GM21825 (cell line): Measurements from ENCODE around the gene SLC4A3.

Experiments
- ATAC-seq: cut with Tn5 transposase; IDR thresholded peaks from one replicate; pipeline ENCODE4 v1.9.1; 2021; ENCODE audit warnings: mild to moderate bottlenecking, moderate library complexity; ENCODE audit not compliant: unreplicated experiment

SLC4A3 gene

GRCh38 chr2:219632760-219633105 is 5.3 kb downstream of the SLC4A3 start:
- no peak for ATAC-seq

GRCh38 chr2:219633276-219634065 is 6.0 kb downstream of the SLC4A3 start:
- no peak for ATAC-seq

- no peak for ATAC-seq
Observed at GRCh38 chr2:219634171-219634940, 6.9 kb downstream of the SLC4A3 start.

GRCh38 chr2:219634951-219635751 is 7.7 kb downstream of the SLC4A3 start:
- no peak for ATAC-seq

DNA sequence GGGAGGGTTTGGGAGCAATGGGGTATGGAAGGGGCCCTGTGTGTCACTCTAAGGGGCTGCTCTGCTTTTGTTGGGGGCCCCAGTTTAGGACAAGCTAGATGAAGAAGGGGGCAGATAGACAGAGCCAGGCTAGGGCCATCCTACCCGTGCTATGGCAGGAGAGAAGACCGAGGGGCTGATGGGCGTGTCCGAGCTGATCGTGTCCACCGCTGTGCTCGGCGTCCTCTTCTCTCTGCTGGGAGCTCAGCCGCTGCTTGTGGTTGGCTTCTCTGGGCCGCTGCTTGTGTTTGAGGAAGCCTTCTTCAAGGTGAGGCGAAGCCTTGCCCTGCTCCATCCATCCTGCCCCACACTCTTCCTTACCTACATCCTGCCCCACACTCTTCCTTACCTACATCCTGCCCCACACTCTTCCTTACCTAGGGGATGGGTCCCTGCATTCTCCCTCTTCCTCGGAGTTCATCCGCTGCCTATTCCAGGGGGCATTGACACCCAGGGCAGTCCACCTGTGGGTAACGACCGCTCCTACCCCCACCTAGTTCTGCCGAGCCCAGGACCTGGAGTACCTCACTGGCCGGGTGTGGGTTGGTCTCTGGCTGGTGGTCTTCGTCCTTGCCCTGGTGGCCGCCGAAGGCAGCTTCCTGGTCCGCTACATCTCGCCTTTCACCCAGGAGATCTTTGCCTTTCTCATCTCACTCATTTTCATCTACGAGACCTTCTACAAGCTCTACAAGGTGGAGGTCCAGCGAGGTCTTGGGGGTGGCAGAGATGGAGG is 8.9 kb downstream of the SLC4A3 start:
- no peak for ATAC-seq

GRCh38 chr2:219636941-219637841 is 9.8 kb downstream of the SLC4A3 start:
- no peak for ATAC-seq

DNA sequence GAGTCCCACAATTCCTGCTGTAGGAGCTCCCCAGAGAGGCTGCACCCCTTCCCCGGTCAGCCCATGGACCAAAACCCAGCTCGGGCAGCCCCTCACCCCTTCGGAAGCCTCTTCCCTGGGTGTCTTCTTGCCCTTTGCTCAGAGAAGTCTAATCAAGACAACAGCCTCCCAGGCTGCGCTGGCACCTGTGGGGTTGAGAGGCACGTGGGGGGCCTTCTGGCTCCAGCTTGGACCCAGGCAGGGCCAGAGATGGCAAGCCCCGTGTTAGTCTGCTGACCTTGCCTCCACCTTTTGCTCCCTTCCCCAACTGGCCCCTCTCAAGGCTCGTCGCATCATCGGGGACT is 10.4 kb downstream of the SLC4A3 start:
- no peak for ATAC-seq

DNA sequence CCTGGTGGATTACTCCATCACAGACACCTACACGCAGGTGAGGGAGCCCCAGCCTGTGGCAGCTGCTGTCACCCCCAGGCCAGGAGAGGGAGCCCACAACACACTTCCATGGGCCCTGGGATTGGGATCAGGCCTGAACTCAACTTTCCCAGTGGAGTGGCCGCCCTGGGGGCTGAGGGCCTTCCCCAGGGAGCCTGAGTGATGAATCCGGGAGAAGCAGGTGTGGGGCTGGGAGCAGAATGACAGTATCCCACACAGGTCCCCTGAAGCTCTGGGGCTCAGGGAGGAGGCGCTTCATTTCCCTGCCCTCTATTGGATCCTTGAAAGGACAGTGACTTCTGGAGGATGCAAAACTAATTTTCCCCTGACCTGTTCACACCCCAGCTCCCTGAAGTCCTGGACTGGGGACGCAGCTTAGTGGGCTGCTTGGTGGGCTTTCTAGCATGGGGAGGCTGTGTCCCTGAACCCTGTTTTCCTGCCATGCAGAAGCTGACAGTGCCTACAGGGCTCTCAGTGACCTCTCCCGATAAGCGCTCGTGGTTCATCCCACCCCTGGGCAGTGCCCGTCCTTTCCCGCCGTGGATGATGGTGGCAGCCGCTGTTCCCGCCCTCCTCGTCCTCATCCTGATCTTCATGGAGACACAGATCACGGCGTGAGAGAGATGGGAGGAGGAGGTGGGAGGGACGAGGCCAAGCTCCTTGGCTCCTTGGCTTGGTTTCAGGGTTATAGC is 11.0 kb downstream of the SLC4A3 start:
- ATAC-seq: no peak

GRCh38 chr2:219638948-219639755 is 11.7 kb downstream of the SLC4A3 start:
- no peak for ATAC-seq

- no peak for ATAC-seq
Observed at GRCh38 chr2:219641390-219642068, 14.1 kb downstream of the SLC4A3 start.

GRCh38 chr2:219642069-219642454 is 14.6 kb downstream of the SLC4A3 start:
- ATAC-seq: no peak

DNA sequence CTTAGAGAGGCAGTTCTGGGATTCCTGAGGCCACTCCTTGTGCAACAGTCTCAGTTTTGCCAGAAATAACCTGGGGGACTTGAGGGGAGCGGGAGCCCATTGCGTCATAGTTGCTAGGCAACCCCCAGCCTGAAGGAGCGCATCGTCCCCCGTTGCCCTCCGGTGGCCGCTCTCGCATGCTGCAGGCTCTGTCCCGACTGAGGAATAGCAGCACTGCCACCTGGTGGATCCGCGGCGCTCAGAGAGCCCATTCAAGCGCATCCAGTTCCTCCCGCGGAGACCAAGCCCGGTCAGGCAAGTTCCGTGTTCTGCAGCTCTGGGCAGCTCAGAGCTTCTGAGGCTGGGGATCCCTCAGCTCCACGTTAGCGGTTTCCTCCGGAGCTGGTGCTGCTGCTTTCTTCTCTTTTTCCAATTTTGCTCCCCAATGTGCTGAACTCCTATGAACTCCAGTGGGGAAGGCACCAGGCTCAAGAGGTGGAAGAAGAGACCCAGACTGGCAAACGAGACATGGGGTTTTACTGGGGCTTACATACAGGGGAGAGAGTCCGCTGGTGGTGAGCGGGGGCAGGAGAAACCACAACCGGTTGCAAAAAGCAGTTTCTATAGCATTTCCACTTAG is 15.1 kb downstream of the SLC4A3 start:
- ATAC-seq: peak; percentile 99

DNA sequence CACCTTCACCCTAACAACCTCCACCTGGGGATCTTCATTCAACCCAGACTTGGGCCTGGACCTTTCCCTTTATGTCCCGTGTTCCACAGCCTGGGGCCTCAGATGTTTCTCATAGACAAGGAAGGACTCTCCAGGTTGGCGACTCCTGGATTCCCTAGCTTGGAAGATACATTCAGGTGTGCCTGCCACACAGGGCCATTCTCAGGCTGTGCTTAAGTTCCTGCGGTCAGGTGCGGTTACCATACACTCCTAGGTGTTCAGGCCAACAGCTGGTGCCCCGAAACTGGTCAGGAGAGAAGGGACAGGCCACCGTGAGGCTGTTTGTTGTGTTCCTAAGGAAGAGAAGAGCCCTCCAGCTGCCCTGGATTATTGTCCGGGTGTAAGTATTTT is 15.6 kb downstream of the SLC4A3 start:
- ATAC-seq: no peak

DNA sequence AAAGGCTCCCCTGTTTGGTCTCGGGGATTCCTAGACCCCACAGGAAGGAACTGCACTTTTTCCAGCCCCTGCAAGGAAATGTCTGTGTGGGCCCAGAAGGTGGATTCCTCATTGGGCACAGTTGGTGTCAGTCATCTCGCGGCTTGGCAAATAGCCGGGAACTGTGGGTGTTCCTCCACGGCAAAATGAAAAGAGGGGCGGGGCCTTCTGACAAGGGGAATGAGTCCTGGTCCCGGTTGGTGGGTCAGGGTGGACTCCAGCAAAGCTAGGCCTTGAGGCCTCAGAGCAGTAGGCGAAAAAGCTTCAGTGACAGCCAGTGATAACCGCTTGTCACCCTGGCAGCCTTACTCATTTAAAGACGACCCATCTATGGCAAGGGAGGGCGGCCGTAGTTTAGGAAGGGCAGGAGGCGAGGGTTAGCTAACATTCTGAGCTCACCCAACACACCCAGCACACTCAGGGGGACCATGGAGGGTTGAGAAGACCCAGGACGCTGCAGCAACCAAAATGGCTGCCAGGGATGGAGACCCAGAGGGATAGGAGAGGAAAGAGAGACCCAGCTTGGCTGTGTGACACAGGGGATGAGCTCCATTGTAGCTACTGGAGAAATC is 16.5 kb downstream of the SLC4A3 start:
- no peak for ATAC-seq

- ATAC-seq: no peak
Observed at GRCh38 chr2:219644801-219645480, 17.5 kb downstream of the SLC4A3 start.
